Calu3 (cell line): Measurements from ENCODE around the gene P2RY1. TPM values are rescaled to one million over a fixed set of nuclear protein-coding genes. Genes with fewer than 3 reads are reported as not detected.
A peak's percentile ranks its signal among the peaks of the same experiment; 100 is the strongest.

Experiments
- BruUV-seq: library from RNA; stranded (reverse); fragments of 400-500 nt; replicated peaks from 2 replicates; lab custom pipeline; 2021; lab: Mats Ljungman, UMichigan
- CTCF ChIA-PET: fragments of 300-600 bp; sonication (Branson Sonifier 250); formaldehyde crosslinking; loops from one replicate; lab custom pipeline; 2022; ENCODE audit warnings: antibody characterized with exemption; lab: Charles Lee
- DNase-seq: peaks from one replicate; pipeline ENCODE4 v3.0.0; 2022
- H3K27ac Mint-ChIP-seq: one replicate; pipeline ENCODE4 v1.8.0; 2022; ENCODE audit warnings: mixed read lengths; ENCODE audit not compliant: unreplicated experiment
- H3K27me3 Mint-ChIP-seq: one replicate; pipeline ENCODE4 v1.8.0; 2022; ENCODE audit warnings: mixed read lengths; ENCODE audit not compliant: unreplicated experiment
- H3K36me3 Mint-ChIP-seq: one replicate; pipeline ENCODE4 v1.8.0; 2022; ENCODE audit warnings: mild to moderate bottlenecking, moderate library complexity, mixed read lengths; ENCODE audit not compliant: insufficient read depth, unreplicated experiment
- H3K4me1 Mint-ChIP-seq: one replicate; pipeline ENCODE4 v1.8.0; 2022; ENCODE audit warnings: mild to moderate bottlenecking, low read depth, mixed read lengths; ENCODE audit not compliant: unreplicated experiment
- H3K4me3 Mint-ChIP-seq: one replicate; pipeline ENCODE4 v1.8.0; 2022; ENCODE audit warnings: mild to moderate bottlenecking, low read depth, moderate library complexity, mixed read lengths; ENCODE audit not compliant: unreplicated experiment
- H3K9me3 Mint-ChIP-seq: one replicate; pipeline ENCODE4 v1.8.0; 2022; ENCODE audit warnings: low read depth, mixed read lengths; ENCODE audit not compliant: unreplicated experiment
- CTCF ChIP-seq: fragments of 200-600 bp; IDR thresholded peaks from one replicate; pipeline ENCODE4 v1.8.0; 2022; ENCODE audit warnings: antibody characterized with exemption; ENCODE audit not compliant: unreplicated experiment
- intact Hi-C: fragments of 100-400 bp; cut with micrococcal nuclease; formaldehyde crosslinking; loops from one replicate; pipeline ENCODE4 v1.10.0; 2022; ENCODE audit not compliant: unreplicated experiment
- total RNA-seq: library from RNA; stranded (reverse); gene quantifications from 2 replicates; pipeline ENCODE4 v1.2.3, GENCODE V29; 2022

Gene P2RY1
- total RNA-seq, 1 experiment from 2014 or later = 21.0 TPM

DNA sequence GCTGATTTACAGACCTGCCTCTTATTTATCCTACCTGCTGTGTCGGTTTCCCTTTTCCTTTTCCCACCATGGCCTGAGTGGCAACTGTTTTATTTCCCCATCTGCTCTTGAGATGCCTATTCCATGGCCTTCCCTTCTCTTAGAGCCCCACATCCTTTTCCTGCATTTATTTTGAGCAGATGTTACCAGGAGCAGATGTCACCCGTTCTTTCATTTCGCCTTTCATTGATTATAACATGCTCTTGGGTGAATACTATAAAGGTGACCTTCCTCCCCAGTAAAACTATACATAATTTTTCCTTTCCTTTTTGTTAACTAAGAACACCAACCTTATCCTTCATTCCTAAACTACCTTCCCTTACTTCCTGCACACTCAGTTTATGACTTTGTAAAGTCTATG, 8.5 kb upstream of the P2RY1 start:
- peaks cover 2% of the 10 kb centered on the region for H3K9me3 Mint-ChIP-seq
- DNase-seq = no peak
- no peak overlapping the region for H3K4me3 Mint-ChIP-seq
- H3K36me3 Mint-ChIP-seq = no peaks in the 10 kb centered on the region
- intact Hi-C loops = loop anchor here (5.0 kb wide), 1 partner anchor 109 kb away; no protein-coding TSS in a partner anchor
- H3K4me1 Mint-ChIP-seq = peaks cover 11% of the 10 kb centered on the region
- H3K27me3 Mint-ChIP-seq = no peaks in the 10 kb centered on the region
- CTCF ChIA-PET = interaction anchor here (1.8 kb wide), 1 partner anchor 107 kb away, joined by 5 read pairs; no protein-coding TSS in a partner anchor
- BruUV-seq = no TSS peak
- no peak for TF ChIP-seq CTCF
- H3K27ac Mint-ChIP-seq = no peak overlapping the region

GRCh38 chr3:152827313-152827712, 7.6 kb upstream of the P2RY1 start:
- H3K4me3 Mint-ChIP-seq = no peak overlapping the region
- H3K27ac Mint-ChIP-seq = no peak overlapping the region
- DNase-seq = no peak
- H3K4me1 Mint-ChIP-seq = peaks cover 11% of the 10 kb centered on the region
- peaks cover 2% of the 10 kb centered on the region for H3K9me3 Mint-ChIP-seq
- intact Hi-C loops = loop anchor here (5.0 kb wide), 1 partner anchor 110 kb away; no protein-coding TSS in a partner anchor
- H3K27me3 Mint-ChIP-seq = no peaks in the 10 kb centered on the region
- H3K36me3 Mint-ChIP-seq = no peaks in the 10 kb centered on the region
- CTCF ChIA-PET = interaction anchor here (1.8 kb wide), 1 partner anchor 108 kb away, joined by 5 read pairs; no protein-coding TSS in a partner anchor
- no TSS peak for BruUV-seq
- TF ChIP-seq CTCF = no peak

DNA sequence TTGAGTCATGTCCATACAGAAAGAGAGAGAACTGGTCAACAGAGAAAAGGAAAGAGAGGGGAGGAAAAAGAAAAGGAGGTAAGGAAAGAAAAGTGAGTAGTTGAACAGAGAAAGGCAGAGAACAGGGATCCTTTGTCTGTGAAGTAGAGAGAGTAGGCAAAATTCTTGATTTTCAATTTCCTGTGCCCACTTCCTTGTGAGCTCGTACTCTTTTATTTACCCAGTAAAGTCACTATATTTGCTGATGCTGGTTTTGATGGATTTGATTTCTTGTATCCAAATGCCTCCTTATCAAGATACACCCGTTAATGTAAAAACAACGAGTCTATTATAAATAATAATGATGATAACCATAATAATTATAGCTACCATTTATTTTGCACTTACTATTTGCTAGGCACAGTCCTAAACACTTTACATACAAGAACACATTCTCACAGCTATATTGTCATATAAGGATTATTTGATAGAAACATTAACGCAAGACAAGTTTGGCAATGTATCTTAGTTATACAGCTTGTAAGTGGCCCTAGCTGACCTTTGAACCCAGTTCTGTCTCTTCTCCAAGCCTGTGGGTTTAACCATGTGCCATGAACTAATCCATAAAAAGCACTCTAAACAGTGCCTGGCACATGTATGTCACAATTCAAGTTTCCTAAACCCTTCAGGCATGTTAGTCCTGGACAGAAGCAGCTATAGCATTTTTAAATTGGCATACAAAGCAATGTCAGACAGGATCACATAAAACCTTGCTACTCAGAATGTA, 6.7 kb upstream of the P2RY1 start:
- H3K4me3 Mint-ChIP-seq = no peak overlapping the region
- DNase-seq = no peak
- H3K36me3 Mint-ChIP-seq = no peaks in the 10 kb centered on the region
- peaks cover 2% of the 10 kb centered on the region for H3K9me3 Mint-ChIP-seq
- peaks cover 15% of the 10 kb centered on the region for H3K4me1 Mint-ChIP-seq
- BruUV-seq = no TSS peak
- no peak overlapping the region for H3K27ac Mint-ChIP-seq
- intact Hi-C loops = loop anchor here (5.0 kb wide), 1 partner anchor 111 kb away; no protein-coding TSS in a partner anchor
- CTCF ChIA-PET = interaction anchor here (0.5 to 1.9 kb wide), 5 partner anchors 10 to 1501 kb away, joined by 3 to 6 read pairs (median 5); no protein-coding TSS in a partner anchor
- TF ChIP-seq CTCF = no peak
- H3K27me3 Mint-ChIP-seq = no peaks in the 10 kb centered on the region

GRCh38 chr3:152830245-152830644, 4.7 kb upstream of the P2RY1 start:
- no peak for DNase-seq
- H3K36me3 Mint-ChIP-seq = peaks cover 11% of the 10 kb centered on the region
- CTCF ChIA-PET = interaction anchor here (1.2 kb wide), 1 partner anchor 8 kb away, joined by 3 read pairs; no protein-coding TSS in a partner anchor
- BruUV-seq = no TSS peak
- intact Hi-C loops = loop anchor here (5.0 to 10.0 kb wide), 3 partner anchors 235 to 765 kb away; no protein-coding TSS in a partner anchor
- no peak for TF ChIP-seq CTCF
- H3K4me1 Mint-ChIP-seq = peaks cover 25% of the 10 kb centered on the region
- H3K4me3 Mint-ChIP-seq = no peak overlapping the region
- no peaks in the 10 kb centered on the region for H3K27me3 Mint-ChIP-seq
- H3K9me3 Mint-ChIP-seq = no peaks in the 10 kb centered on the region
- H3K27ac Mint-ChIP-seq = peak overlapping the region; percentile 17
